Esophagus muscularis mucosa (tissue), 4 donors: Measurements from ENCODE around the gene ZSCAN20. TPM values are rescaled to one million over a fixed set of nuclear protein-coding genes. Genes with fewer than 3 reads are reported as not detected.

Experiments
- DNase-seq: peaks from one replicate; pipeline ENCODE4 v3.0.0-alpha.2; 2017; ENCODE audit errors: extremely low spot score
- H3K27ac ChIP-seq, 4 donors: fragments of 200-600 bp; sonication (generic); replicated peaks in 1 of 4; 1 replicate in 3 of 4; 2 replicates in 1 of 4; pipeline ENCODE4 v1.5.1; 2016 to 2019; ENCODE audit warnings: mild to moderate bottlenecking in 1 of 4
- H3K27me3 ChIP-seq, 4 donors: fragments of 200-600 bp; sonication (generic); one replicate each; pipeline versions ENCODE4 v1.5.1 to v1.6.0; 2016 to 2019
- H3K36me3 ChIP-seq, 4 donors: fragments of 200-600 bp; sonication (generic); one replicate each; pipeline ENCODE4 v1.5.1; 2016 to 2019
- H3K4me1 ChIP-seq, 4 donors: fragments of 200-600 bp; sonication (generic); one replicate each; pipeline ENCODE4 v1.5.1; 2016 to 2019
- H3K4me3 ChIP-seq, 4 donors: fragments of 200-600 bp; sonication (generic); 1 replicate in 2 of 4; 2 replicates in 2 of 4; pipeline ENCODE4 v1.5.1; 2016 to 2019; ENCODE audit warnings: mild to moderate bottlenecking in 4 of 4, moderate library complexity in 1 of 4
- H3K9me3 ChIP-seq, 4 donors: fragments of 200-600 bp; sonication (generic); 1 replicate in 3 of 4; 2 replicates in 1 of 4; pipeline ENCODE4 v1.5.1; 2016 to 2019
- EP300 ChIP-seq: sonication (generic); formaldehyde crosslinking; IDR thresholded peaks from one replicate; pipeline ENCODE4 v1.6.1; 2017; ENCODE audit warnings: antibody characterized with exemption
- POLR2A ChIP-seq: fragments of 450-650 bp; IDR thresholded peaks from one replicate; pipeline ENCODE4 v1.6.1; 2017; ENCODE audit warnings: antibody characterized with exemption, moderate library complexity, mild to moderate bottlenecking, low read depth
- POLR2AphosphoS5 ChIP-seq, 2 donors: sonication (generic); formaldehyde crosslinking; IDR thresholded peaks; one replicate each; pipeline ENCODE4 v1.6.1; 2017; ENCODE audit warnings: antibody characterized with exemption in 2 of 2
- WGBS: methylation state at CpG from one replicate; pipeline ENCODE4 v1.1.5; 2018; 5-methylcytosine and 5-hydroxymethylcytosine counted together
- intact Hi-C: fragments of 100-400 bp; cut with DNase I; formaldehyde crosslinking; loops from one replicate; pipeline ENCODE4 v1.15.1; 2023
- total RNA-seq, 4 donors: library from RNA; depleted of rRNA; stranded (reverse); fragments of >200 nt; gene quantifications; one replicate each; pipeline versions ENCODE4 v1.1.0 to v1.2.1, GENCODE V29; 2016
- TF ChIP-seq, protein P1 (sequence below), 3 experiments: fragments of 200-600 bp in 2 of 3; fragments of 450-650 bp in 1 of 3; sonication (generic) in 2 of 3; IDR thresholded peaks; one replicate each; pipeline ENCODE4 v1.5.1; 2017 to 2019; ENCODE audit warnings: antibody characterized with exemption in 3 of 3, mild to moderate bottlenecking in 2 of 3, moderate library complexity in 1 of 3

The ZSCAN20 gene
- total RNA-seq, 4 donors from 2014 or later: 6.6 to 8.2 (median 7.7) TPM

DNA sequence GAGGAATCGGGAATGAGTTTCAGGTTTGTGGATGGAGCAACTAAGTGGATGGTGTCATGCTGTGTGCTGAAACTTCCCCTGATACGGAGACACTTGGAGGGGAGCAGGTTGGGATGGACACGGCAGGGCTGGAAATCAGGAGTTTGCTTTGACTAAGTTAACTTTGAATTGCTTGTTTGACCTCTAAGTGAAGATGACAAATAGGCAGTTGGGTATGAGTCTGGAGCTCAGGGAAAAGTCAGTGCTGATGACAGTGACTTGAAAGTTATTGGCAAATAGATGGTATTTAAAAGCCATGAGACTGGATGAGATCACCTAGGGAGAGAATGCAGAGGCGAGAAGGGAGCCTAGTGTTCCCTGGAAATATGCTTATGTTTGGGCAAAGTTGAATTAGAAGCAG, 12.8 kb upstream of the ZSCAN20 start:
- Histone ChIP-seq H3K4me3 (no peak overlapping the region), H3K27ac (peak overlapping the region; percentile 66 to 83 (median 76)), H3K27me3 (no peaks in the 10 kb centered on the region), H3K4me1 (peaks cover 27 to 61% (median 51%) of the 10 kb centered on the region in 4 donors), H3K9me3 (no peaks in the 10 kb centered on the region), H3K36me3 (no peaks in the 10 kb centered on the region)
- no peak for TF ChIP-seq EP300
- TF ChIP-seq, protein P1, sequence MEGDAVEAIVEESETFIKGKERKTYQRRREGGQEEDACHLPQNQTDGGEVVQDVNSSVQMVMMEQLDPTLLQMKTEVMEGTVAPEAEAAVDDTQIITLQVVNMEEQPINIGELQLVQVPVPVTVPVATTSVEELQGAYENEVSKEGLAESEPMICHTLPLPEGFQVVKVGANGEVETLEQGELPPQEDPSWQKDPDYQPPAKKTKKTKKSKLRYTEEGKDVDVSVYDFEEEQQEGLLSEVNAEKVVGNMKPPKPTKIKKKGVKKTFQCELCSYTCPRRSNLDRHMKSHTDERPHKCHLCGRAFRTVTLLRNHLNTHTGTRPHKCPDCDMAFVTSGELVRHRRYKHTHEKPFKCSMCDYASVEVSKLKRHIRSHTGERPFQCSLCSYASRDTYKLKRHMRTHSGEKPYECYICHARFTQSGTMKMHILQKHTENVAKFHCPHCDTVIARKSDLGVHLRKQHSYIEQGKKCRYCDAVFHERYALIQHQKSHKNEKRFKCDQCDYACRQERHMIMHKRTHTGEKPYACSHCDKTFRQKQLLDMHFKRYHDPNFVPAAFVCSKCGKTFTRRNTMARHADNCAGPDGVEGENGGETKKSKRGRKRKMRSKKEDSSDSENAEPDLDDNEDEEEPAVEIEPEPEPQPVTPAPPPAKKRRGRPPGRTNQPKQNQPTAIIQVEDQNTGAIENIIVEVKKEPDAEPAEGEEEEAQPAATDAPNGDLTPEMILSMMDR (IDR thresholded peaks at IDR 0.05): no peak
- no peak for TF ChIP-seq POLR2A
- TF ChIP-seq POLR2AphosphoS5 (IDR thresholded peaks at IDR 0.05): no peak
- intact Hi-C loops: no loop called here
- 65% methylated on average over 4 of the region's 4 CpGs for WGBS
- no peak for DNase-seq

DNA sequence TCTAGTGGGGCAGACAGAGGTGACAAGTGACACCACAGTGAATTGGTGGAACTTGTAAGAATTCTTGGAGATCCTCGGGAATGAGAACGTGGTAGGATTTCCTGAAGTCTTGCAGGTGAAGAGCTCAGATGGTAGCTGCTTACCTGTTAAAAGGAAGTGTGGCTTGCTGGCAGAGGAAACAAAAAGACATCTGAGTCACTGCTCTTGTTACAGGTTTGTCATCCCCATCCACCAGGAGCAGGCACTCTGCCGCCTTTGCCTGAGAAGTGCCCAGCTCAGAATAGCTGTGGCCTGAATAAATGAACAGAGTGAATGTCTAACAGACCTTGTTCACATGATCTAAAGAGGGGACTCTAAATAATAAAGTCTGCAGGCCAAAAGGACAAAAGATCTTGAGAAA, 12.3 kb upstream of the ZSCAN20 start:
- Histone ChIP-seq H3K36me3 (no peaks in the 10 kb centered on the region), H3K9me3 (no peaks in the 10 kb centered on the region), H3K4me1 (peaks cover 27 to 61% (median 51%) of the 10 kb centered on the region in 4 donors), H3K4me3 (no peak overlapping the region), H3K27me3 (no peaks in the 10 kb centered on the region), H3K27ac (peak overlapping the region; percentile 66 to 83 (median 76))
- intact Hi-C loops: no loop called here
- DNase-seq: no peak
- 91% methylated on average over 3 of the region's 3 CpGs for WGBS
- TF ChIP-seq POLR2A: no peak
- no peak for TF ChIP-seq EP300
- TF ChIP-seq, protein P1 (IDR thresholded peaks at IDR 0.05): no peak
- no peak for TF ChIP-seq POLR2AphosphoS5 (IDR thresholded peaks at IDR 0.05)

DNA sequence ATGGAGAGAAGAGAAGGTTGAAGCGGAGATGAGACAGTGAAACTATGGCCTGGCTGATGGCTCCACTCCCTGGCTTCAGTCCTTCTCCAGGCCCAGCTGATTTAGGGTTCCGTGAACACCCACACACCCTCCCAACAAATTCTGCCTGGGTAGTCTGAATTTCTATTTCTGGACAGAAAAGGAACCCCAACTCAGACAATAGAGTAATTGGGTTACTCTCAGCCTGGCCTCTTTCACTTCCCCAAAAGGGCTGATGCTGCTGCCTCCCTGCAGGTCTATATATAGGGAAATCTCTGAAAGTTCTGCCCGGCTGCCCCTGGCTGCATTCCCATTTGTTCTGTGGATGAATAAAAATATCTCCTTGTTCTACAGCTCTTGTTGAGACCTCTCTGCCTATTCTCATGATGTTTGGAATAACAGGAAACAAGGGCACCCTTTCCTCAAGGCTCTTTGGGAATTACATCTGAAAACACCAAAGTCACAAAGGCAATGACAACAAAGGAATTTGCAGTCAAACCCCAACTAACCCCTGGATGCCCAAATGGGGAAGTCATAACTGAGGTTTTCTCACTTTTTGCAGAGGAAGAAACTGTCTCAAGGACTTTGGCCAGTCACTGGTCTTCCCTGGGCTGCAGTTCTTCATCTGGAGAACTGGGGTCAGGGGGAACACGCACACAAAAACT, 11.4 kb upstream of the ZSCAN20 start:
- intact Hi-C loops: no loop called here
- peak overlapping the region; percentile 66 to 83 (median 76) for H3K27ac ChIP-seq
- WGBS: 44% methylated on average over 4 of the region's 4 CpGs

DNA sequence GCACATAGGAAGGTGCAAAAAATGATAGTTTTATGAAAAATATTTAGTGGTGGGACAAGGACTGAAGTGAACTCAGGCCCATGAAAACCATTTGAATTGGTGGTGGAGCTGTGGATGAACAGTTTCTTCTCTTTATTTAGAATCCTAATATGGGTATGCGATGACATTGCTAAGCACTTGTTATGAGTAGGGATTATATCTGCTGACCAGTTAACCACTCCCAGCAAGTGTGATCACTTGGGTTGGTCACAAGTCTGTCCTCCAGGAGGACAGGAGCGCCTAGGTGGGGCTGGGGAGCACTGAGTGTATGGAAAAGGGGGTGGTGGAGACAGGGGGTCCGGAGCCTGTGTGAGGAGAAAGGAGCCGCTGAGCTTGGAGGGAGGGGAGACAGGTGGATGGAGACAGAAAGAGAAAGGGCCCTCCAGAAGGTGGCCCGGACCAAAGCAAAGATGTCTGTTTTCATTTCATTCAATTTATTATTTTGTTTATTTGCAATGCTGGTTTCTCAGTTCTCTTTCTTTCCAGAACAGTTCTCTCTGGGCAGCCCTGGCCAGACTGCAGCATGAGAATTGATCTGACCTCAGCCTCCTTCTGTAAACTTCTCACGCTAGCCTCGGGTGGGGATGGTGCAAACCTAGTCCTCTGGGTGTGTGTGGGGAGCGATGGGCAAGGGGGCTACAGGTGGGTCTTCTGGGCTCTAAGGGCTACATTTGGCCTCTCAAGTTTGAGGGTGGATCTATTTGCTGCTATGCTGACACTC, 9.9 kb upstream of the ZSCAN20 start:
- TF ChIP-seq POLR2A: no peak
- no peak for TF ChIP-seq EP300
- TF ChIP-seq, protein P1 (IDR thresholded peaks at IDR 0.05): no peak
- no peak for TF ChIP-seq POLR2AphosphoS5 (IDR thresholded peaks at IDR 0.05)
- DNase-seq: no peak
- intact Hi-C loops: no loop called here
- no peak overlapping the region for H3K4me3 ChIP-seq
- peak overlapping the region in 1 of 4 donors; percentile 22 for H3K27ac ChIP-seq
- H3K36me3 ChIP-seq: no peaks in the 10 kb centered on the region
- peaks cover 23 to 59% (median 46%) of the 10 kb centered on the region in 4 donors for H3K4me1 ChIP-seq
- 84% methylated on average over 8 of the region's 8 CpGs for WGBS
- no peaks in the 10 kb centered on the region for H3K9me3 ChIP-seq
- no peaks in the 10 kb centered on the region for H3K27me3 ChIP-seq

More for the DNA sequence above, 11.4 kb upstream of the ZSCAN20 start:
- no peak for DNase-seq
- H3K9me3 ChIP-seq: no peaks in the 10 kb centered on the region
- no peak for TF ChIP-seq EP300
- peak in 1 of 2 donors; percentile 10 for TF ChIP-seq POLR2AphosphoS5 (IDR thresholded peaks at IDR 0.05)
- no peak overlapping the region for H3K4me3 ChIP-seq
- H3K4me1 ChIP-seq: peaks cover 27 to 57% (median 45%) of the 10 kb centered on the region in 4 donors
- no peaks in the 10 kb centered on the region for H3K27me3 ChIP-seq
- no peaks in the 10 kb centered on the region for H3K36me3 ChIP-seq

DNA sequence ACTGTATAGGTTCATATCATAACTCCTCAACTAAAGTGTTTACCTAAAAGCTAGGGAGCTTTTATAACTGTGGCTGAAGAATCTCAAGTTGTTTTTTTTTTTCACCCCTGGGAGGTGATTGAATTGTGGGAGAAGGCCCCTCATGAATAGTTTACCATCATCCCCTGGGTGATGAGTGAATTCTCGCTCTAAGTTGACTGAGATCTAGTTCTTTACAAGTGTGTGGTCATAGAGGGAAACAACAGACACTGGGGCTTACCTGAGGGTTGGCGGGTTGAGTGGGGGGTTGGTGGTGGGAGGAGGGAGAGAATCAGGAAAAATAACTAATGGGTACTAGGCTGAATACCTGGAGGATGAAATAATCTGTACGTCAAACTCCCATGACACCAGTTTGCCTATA, 7.9 kb upstream of the ZSCAN20 start:
- TF ChIP-seq POLR2AphosphoS5 (IDR thresholded peaks at IDR 0.05) (no peak), EP300 (no peak), POLR2A (no peak)
- TF ChIP-seq, protein P1 (IDR thresholded peaks at IDR 0.05): no peak
- Histone ChIP-seq H3K36me3 (no peaks in the 10 kb centered on the region), H3K4me3 (no peak overlapping the region), H3K27ac (no peak overlapping the region), H3K4me1 (peaks cover 21 to 58% (median 37%) of the 10 kb centered on the region in 4 donors), H3K9me3 (no peaks in the 10 kb centered on the region), H3K27me3 (no peaks in the 10 kb centered on the region)
- intact Hi-C loops: no loop called here
- 98% methylated on average over 3 of the region's 3 CpGs for WGBS
- DNase-seq: no peak
